GM12873 (cell line): ENCODE measurements around the gene TRPM4.

Experiments
- TF ChIP-seq, protein P1 (sequence below): IDR thresholded peaks from 2 replicates; pipeline ENCODE4 v1.5.1; 2012; ENCODE audit warnings: low read depth, mild to moderate bottlenecking, moderate library complexity, low read length, control low read depth; ENCODE audit not compliant: insufficient read depth; ENCODE audit errors: missing control alignments

The TRPM4 gene

DNA sequence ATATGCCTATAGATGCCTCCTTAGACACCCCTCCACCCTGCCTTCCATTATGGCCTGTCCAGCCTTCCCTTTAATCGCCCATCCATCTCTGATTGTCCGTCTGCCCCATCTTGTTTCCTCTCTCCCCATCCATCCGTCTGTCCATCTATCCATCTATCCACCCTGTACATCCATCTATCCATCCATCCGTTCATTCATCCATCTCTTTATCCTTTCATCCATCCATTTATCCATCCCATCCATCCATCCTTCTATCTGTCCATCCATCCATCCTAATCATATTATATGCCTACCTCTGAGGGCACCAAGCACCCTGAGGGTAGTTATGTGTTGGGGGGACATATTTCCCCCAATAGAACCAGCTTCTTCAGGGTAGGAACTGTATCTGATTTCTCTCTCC, 23.1 kb downstream of the TRPM4 start:
- TF ChIP-seq, protein P1, sequence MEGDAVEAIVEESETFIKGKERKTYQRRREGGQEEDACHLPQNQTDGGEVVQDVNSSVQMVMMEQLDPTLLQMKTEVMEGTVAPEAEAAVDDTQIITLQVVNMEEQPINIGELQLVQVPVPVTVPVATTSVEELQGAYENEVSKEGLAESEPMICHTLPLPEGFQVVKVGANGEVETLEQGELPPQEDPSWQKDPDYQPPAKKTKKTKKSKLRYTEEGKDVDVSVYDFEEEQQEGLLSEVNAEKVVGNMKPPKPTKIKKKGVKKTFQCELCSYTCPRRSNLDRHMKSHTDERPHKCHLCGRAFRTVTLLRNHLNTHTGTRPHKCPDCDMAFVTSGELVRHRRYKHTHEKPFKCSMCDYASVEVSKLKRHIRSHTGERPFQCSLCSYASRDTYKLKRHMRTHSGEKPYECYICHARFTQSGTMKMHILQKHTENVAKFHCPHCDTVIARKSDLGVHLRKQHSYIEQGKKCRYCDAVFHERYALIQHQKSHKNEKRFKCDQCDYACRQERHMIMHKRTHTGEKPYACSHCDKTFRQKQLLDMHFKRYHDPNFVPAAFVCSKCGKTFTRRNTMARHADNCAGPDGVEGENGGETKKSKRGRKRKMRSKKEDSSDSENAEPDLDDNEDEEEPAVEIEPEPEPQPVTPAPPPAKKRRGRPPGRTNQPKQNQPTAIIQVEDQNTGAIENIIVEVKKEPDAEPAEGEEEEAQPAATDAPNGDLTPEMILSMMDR: no peak

DNA sequence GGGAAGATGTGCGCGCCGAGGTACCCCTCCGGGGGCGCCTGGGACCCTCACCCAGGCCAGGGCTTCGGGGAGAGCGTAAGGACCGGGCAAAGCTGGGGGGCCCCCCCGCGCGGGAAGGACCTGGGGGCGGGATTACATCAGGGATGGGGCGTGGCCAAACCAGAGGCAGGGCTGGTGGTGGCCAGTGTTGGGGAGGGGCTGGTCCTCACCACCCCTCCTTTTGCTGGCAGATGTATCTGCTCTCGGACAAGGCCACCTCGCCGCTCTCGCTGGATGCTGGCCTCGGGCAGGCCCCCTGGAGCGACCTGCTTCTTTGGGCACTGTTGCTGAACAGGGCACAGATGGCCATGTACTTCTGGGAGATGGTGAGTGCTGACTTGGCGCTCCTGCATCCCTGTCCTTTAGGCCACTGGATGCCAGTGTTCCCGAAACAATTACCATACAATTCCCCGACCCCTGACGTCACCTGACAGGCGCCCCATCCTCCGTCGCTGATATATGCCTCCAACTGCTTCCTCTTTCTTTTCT, 25.3 kb downstream of the TRPM4 start:
- TF ChIP-seq, protein P1: no peak

DNA sequence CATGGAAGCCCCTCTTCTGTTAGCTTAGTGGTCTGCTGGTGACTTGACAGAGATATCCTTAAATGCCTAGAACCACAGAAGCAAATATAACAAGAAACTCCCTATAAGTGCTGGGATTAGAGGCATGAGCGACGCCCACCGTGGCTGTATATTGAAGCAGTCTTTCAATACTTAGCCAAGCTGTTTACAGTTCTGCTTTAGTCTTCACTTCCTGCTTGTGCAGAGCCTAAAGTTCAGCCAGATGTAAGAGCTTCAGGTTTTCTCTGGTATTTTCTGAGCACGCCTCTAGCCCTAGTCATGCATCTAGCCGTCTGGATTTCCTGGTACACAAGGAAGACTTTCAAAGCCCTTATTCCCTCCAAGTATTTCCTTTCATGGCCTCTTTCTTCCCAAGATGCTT, 28.5 kb downstream of the TRPM4 start:
- TF ChIP-seq, protein P1: no peak

DNA sequence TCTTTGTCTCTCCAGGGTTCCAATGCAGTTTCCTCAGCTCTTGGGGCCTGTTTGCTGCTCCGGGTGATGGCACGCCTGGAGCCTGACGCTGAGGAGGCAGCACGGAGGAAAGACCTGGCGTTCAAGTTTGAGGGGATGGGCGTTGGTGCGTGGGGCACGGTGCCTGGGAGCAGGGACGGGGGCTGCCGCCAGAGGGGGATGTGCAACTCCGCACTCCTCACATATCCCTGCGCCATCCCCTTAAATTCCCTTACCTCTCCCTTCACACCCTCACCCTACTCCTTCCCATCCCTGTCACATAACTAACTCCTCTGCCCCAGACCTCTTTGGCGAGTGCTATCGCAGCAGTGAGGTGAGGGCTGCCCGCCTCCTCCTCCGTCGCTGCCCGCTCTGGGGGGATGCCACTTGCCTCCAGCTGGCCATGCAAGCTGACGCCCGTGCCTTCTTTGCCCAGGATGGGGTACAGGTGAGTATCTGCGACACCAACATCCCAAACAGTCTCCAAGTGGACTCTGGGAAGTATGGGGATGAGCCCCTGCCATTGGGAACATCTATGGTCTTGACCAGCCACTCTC, 31.1 kb downstream of the TRPM4 start:
- TF ChIP-seq, protein P1: no peak

DNA sequence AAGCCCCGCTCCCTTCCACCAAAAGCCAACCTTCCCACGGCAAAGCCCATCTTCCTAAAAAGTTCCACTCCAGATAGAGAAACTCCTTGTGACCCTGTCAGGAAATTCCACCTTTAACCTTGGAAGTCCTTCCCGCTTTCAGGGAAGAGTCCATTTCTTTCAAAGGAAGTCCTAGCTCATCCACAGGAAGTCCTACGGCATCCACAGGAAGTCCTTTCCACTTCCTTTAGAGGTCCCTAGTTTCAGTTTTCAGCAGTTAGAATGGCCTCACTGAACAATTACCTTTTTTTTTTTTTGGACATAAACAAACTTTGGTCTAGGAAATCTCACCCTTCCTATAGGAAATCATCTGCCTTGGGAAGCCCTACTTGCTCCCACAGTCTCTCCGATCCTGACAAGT, 31.7 kb downstream of the TRPM4 start:
- TF ChIP-seq, protein P1: no peak

DNA sequence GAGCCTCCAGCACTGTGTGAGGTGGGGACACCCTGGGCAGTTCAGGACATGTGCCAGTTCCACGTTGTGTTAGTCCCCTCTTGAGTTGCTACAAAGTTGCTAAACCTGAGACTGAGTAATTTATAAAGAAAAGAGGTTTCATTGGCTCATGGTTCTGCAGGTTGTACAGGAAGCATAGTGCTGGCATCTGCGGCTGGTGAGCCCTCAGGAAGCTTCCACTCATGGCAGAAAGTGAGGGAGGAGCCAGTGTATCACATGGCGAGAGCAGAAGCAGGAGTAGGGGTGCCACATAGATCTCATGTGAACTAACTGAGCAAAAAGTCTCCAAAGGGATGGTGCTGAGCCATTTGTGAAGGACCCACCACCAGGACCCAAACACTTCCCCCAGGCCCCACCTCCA, 33.2 kb downstream of the TRPM4 start:
- TF ChIP-seq, protein P1: no peak

DNA sequence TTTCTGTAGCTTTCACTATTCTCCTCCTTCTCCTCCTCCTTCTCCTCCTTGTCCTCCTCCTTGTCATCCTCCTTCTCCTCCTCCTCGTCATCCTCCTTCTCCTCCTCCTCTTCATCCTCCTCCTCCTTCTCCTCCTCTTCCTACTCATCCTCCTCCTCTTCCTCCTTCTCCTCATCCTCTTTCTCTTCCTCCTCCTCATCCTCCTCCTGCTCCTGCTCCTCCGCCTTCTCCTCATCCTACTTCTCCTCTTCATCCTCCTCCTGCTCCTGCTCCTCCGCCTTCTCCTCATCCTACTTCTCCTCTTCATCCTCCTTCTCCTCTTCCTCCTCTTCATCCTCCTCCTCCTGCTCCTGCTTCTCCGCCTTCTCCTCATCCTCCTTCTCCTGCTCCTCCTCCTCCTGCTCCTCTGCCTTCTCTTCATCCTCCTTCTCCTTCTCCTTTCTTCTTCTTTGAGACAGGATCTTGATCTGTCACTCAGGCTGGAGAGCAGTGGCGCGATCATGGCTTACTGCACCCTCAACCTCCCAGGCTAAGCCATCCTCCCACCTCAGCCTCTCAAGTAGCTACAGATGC, 36.3 kb downstream of the TRPM4 start:
- TF ChIP-seq, protein P1: no peak
